ENCODE measurements around the gene ZNF277. TPM values are rescaled to one million over a fixed set of nuclear protein-coding genes. Genes with fewer than 3 reads are reported as not detected.
"Not testable (repeated sequence)": the region's sequence is repeated elsewhere in the genome, so short reads cannot be mapped to it uniquely, and the experiment has no call there.

The ZNF277 gene
- total RNA-seq, 2 experiments from 2014 or later = 17.6 to 21.4 TPM

DNA sequence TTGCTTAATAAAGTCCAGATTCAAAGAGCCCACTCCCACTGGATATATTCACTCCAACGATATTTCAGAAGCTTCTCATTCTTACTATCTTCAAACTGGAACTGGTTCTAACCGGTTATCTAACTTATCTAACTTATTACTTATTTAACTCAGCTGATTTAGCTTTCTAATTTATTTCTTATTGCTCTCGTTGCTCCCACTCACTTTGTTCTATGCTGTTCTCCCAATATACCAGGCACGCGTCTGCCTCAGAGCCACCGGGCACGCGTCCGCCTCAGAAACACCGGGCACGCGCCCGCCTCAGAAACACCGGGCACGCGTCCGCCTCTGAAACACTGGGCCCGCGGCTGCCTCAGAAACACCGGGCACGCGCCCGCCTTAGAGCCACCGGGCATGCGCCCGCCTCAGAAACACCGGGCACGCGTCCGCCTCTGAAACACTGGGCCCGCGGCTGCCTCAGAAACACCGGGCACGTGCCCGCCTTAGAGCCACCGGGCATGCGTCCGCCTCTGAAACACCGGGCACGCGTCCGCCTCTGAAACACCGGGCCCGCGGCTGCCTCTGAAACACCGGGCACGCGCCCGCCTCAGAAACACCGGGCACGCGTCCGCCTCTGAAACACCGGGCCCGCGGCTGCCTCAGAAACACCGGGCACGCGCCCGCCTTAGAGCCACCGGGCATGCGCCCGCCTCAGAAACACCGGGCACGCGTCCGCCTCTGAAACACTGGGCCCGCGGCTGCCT, 184.8 kb downstream of the ZNF277 start:
- intact Hi-C loops (cut with DNase I, micrococcal nuclease) = loop anchor here in 1 of 2 experiments (2.0 kb wide), 1 partner anchor 184 kb away; the partner anchor contains the start of genes DOCK4 and ZNF277
- POLR2A ChIA-PET = interaction anchor here (0.5 kb wide), 1 partner anchor 42 kb away, joined by 3 read pairs; no protein-coding TSS in a partner anchor
- ATAC-seq; H3K4me1 Mint-ChIP-seq; H3K9me3 Mint-ChIP-seq (ENCODE audit: low read depth); H3K27me3 Mint-ChIP-seq; H3K27ac Mint-ChIP-seq; CTCF ChIA-PET; H3K36me3 Mint-ChIP-seq (ENCODE audit: low read depth): not testable (repeated sequence)
- H3K4me3 Mint-ChIP-seq = peak overlapping the region; percentile 48
- DNase-seq = peak; percentile 65

DNA sequence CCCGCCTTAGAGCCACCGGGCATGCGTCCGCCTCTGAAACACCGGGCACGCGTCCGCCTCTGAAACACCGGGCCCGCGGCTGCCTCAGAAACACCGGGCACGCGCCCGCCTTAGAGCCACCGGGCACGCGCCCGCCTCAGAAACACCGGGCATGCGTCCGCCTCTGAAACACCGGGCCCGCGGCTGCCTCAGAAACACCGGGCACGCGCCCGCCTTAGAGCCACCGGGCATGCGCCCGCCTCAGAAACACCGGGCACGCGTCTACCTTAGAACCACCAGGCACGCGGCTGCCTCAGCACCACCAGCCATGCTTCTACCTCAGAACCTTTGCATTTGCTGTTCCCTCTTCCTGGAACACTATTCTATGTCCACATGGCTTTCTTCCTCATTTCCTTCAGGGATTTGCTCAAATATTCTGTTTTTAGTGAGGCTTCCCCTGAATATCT, 185.4 kb downstream of the ZNF277 start:
- H3K27me3 Mint-ChIP-seq; H3K4me1 Mint-ChIP-seq; H3K36me3 Mint-ChIP-seq (ENCODE audit: low read depth); POLR2A ChIA-PET; H3K9me3 Mint-ChIP-seq (ENCODE audit: low read depth): not testable (repeated sequence)
- peak; percentile 77 for DNase-seq
- peak; percentile 61 for ATAC-seq
- intact Hi-C loops (cut with DNase I, micrococcal nuclease) = loop anchor here (1.0 to 2.0 kb wide), 4 partner anchors 58 to 186 kb away; partner anchors contain the start of genes DOCK4 (in 2 of the 2), IFRD1 (in 2 of the 2) and ZNF277 (in 2 of the 2)
- CTCF ChIA-PET = interaction anchor here (0.5 kb wide), 1 partner anchor 11 kb away, joined by 3 read pairs; no protein-coding TSS in a partner anchor
- peak overlapping the region; percentile 93 for H3K27ac Mint-ChIP-seq
- H3K4me3 Mint-ChIP-seq = peak overlapping the region; percentile 77

Other genes starting within 250 kb of the ZNF277 start
- under 1 TPM; 0.32 TPM for gene DOCK4, start 296 bp upstream of the ZNF277 start, total RNA-seq
- gene IFRD1, start 243.8 kb downstream of the ZNF277 start, total RNA-seq = 10 to 100 TPM; 40.3 to 48.9 TPM

Data from activated CD4-positive, alpha-beta T cell treated with anti-CD3 and anti-CD28 coated beads for 36 hours (primary cell).